Liver (tissue), 9 donors: ENCODE measurements around the gene DNAJC27. TPM values are rescaled to one million over a fixed set of nuclear protein-coding genes. Genes with fewer than 3 reads are reported as not detected.

Source experiments
- DNase-seq: peaks from one replicate; pipeline ENCODE4 v3.0.0-alpha.2; 2017; ENCODE audit warnings: low spot score
- H3K27ac ChIP-seq, 2 donors: one replicate each; pipeline ENCODE4 v1.7.0; 2013; ENCODE audit warnings: inconsistent platforms in 2 of 2, low read length in 2 of 2, control low read depth in 1 of 2, low read depth in 1 of 2, mild to moderate bottlenecking in 1 of 2
- H3K27me3 ChIP-seq, 4 donors: one replicate each; pipeline versions ENCODE4 v1.6.1 to v1.7.0; 2013; ENCODE audit warnings: low read length in 3 of 4, inconsistent platforms in 1 of 4, mild to moderate bottlenecking in 1 of 4, moderate library complexity in 1 of 4; ENCODE audit not compliant: control insufficient read depth in 4 of 4, insufficient read depth in 4 of 4
- H3K36me3 ChIP-seq, 4 donors: one replicate each; pipeline versions ENCODE4 v1.6.1 to v1.7.0; 2013; ENCODE audit warnings: low read length in 3 of 4, mild to moderate bottlenecking in 3 of 4, low read depth in 1 of 4, moderate library complexity in 1 of 4; ENCODE audit not compliant: control insufficient read depth in 4 of 4, insufficient read depth in 3 of 4
- H3K4me1 ChIP-seq, 4 donors: one replicate each; pipeline versions ENCODE4 v1.6.1 to v1.7.0; 2013; ENCODE audit warnings: low read length in 3 of 4, mild to moderate bottlenecking in 3 of 4, moderate library complexity in 1 of 4; ENCODE audit not compliant: control insufficient read depth in 4 of 4, insufficient read depth in 4 of 4
- H3K4me3 ChIP-seq, 3 donors: one replicate each; pipeline versions ENCODE4 v1.6.1 to v1.7.0; 2013; ENCODE audit warnings: low read length in 3 of 3, control low read depth in 1 of 3, low read depth in 1 of 3, mild to moderate bottlenecking in 1 of 3
- H3K9ac ChIP-seq, 2 donors: one replicate each; pipeline ENCODE4 v1.7.0; 2013; ENCODE audit warnings: low read length in 2 of 2, mild to moderate bottlenecking in 2 of 2, moderate library complexity in 2 of 2, control low read depth in 1 of 2, low read depth in 1 of 2
- H3K9me3 ChIP-seq, 4 donors: one replicate each; pipeline versions ENCODE4 v1.6.1 to v1.7.0; 2013; ENCODE audit warnings: low read length in 3 of 4; ENCODE audit not compliant: control insufficient read depth in 4 of 4
- EGR1 ChIP-seq, 2 donors: IDR thresholded peaks; 2 replicates each; pipeline ENCODE4 v1.6.1; 2016 to 2018; ENCODE audit warnings: antibody characterized with exemption in 2 of 2, low read depth in 2 of 2
- FOXA1 ChIP-seq: IDR thresholded peaks from 2 replicates; pipeline ENCODE4 v1.6.1; 2016; ENCODE audit warnings: antibody characterized with exemption
- FOXA2 ChIP-seq: IDR thresholded peaks from 2 replicates; pipeline ENCODE4 v1.6.1; 2016; ENCODE audit warnings: antibody characterized with exemption
- GABPA ChIP-seq, 2 donors: IDR thresholded peaks in 1 of 2; conservative IDR thresholded peaks in 1 of 2; 2 replicates each; pipeline ENCODE4 v1.6.1; 2016; ENCODE audit warnings: antibody characterized with exemption in 2 of 2, mild to moderate bottlenecking in 1 of 2, moderate library complexity in 1 of 2
- HNF4A ChIP-seq, 2 donors: conservative IDR thresholded peaks; 2 replicates each; pipeline ENCODE4 v1.6.1; 2016; ENCODE audit warnings: antibody characterized with exemption in 2 of 2, mild to moderate bottlenecking in 2 of 2
- HNF4G ChIP-seq: IDR thresholded peaks from 2 replicates; pipeline ENCODE4 v1.6.1; 2016; ENCODE audit warnings: antibody characterized with exemption
- JUND ChIP-seq, 2 donors: IDR thresholded peaks; 2 replicates each; pipeline ENCODE4 v1.6.1; 2016; ENCODE audit warnings: antibody characterized with exemption in 2 of 2
- NR2F2 ChIP-seq: IDR thresholded peaks from 2 replicates; pipeline ENCODE4 v1.6.1; 2016; ENCODE audit warnings: antibody characterized with exemption
- RAD21 ChIP-seq, 2 donors: IDR thresholded peaks; 2 replicates each; pipeline ENCODE4 v1.6.1; 2016; ENCODE audit warnings: antibody characterized with exemption in 2 of 2, mild to moderate bottlenecking in 2 of 2
- RXRA ChIP-seq, 2 donors: IDR thresholded peaks; 2 replicates each; pipeline ENCODE4 v1.6.1; 2017 to 2018; ENCODE audit warnings: antibody characterized with exemption in 2 of 2, mild to moderate bottlenecking in 1 of 2
- SP1 ChIP-seq: IDR thresholded peaks from 2 replicates; pipeline ENCODE4 v1.6.1; 2018; ENCODE audit warnings: antibody characterized with exemption, mild to moderate bottlenecking
- TAF1 ChIP-seq: conservative IDR thresholded peaks from 2 replicates; pipeline ENCODE4 v1.6.1; 2016; ENCODE audit warnings: antibody characterized with exemption, mild to moderate bottlenecking
- YY1 ChIP-seq: IDR thresholded peaks from 2 replicates; pipeline ENCODE4 v1.6.1; 2016; ENCODE audit warnings: antibody characterized with exemption, mild to moderate bottlenecking
- WGBS: extraction: QIAGEN DNeasy Blood & Tissue Kit; methylation state at CpG from one replicate; pipeline ENCODE4 v1.1.7; 2013; 5-methylcytosine and 5-hydroxymethylcytosine counted together
- polyA plus RNA-seq, 2 donors: library from polyadenylated mRNA; stranded (reverse) in 1 of 2; unstranded in 1 of 2; fragments of 200-250 nt in 1 of 2; fragments of >200 nt in 1 of 2; fragmentation: Nextera tagmentation in 1 of 2; extraction: Ambion mirVana in 1 of 2; gene quantifications; one replicate each; pipeline versions ENCODE4 v1.2.1 to v1.2.3, GENCODE V29; 2013 to 2015
- total RNA-seq, 2 donors: library from RNA; depleted of rRNA; stranded (reverse); fragments of >200 nt; gene quantifications; one replicate each; pipeline ENCODE4 v1.2.3, GENCODE V29; 2014
- TF ChIP-seq, protein P1 (sequence below): fragments of 150-350 bp; IDR thresholded peaks from 2 replicates; pipeline ENCODE4 v1.5.1; 2017; ENCODE audit warnings: improper control_type of control experiment, low read depth, low read length; ENCODE audit not compliant: missing input control
- TF ChIP-seq, protein P2 (sequence below): IDR thresholded peaks from 2 replicates; pipeline ENCODE4 v1.6.1; 2016; ENCODE audit warnings: antibody characterized with exemption
- TF ChIP-seq, protein P3 (sequence below): IDR thresholded peaks from 2 replicates; pipeline ENCODE4 v1.6.1; 2016; ENCODE audit warnings: antibody characterized with exemption
- TF ChIP-seq, protein P4 (sequence below): IDR thresholded peaks from 2 replicates; pipeline ENCODE4 v1.6.1; 2016; ENCODE audit warnings: antibody characterized with exemption
- TF ChIP-seq, protein P5 (sequence below): IDR thresholded peaks from 2 replicates; pipeline ENCODE4 v1.6.1; 2016; ENCODE audit warnings: antibody characterized with exemption, mild to moderate bottlenecking
- donor health status: healthy.
- donor health status: healthy.
- donor health status: healthy.
- donor health status: healthy.
- donor health status: healthy.

The DNAJC27 gene
- total and polyA plus RNA-seq, 4 donors: 0.95 to 5.1 (median 3.1) TPM

DNA sequence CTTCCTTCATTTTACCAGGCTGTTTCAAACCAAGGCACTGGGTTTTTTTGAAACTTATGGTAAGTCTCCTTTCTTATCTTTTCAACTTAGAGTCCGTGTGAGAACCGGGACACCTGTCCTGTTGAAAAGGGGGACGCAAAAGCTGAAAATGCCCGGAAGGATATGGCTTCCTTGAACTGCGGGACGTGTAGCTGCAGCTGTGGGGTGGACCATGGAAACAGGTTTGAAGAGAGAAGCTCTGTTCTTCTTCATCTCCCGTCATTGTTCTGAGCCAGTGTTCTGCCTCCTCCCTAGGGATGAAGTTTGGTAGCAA is 29.5 kb upstream of the DNAJC27 start:
- no peaks in the 10 kb centered on the region for H3K4me1 ChIP-seq
- 81% methylated on average over 7 of the region's 7 CpGs for WGBS
- H3K36me3 ChIP-seq: no peaks in the 10 kb centered on the region
- no peak overlapping the region for H3K4me3 ChIP-seq
- no peak for DNase-seq
- no peaks in the 10 kb centered on the region for H3K27me3 ChIP-seq
- TF ChIP-seq, protein P1, sequence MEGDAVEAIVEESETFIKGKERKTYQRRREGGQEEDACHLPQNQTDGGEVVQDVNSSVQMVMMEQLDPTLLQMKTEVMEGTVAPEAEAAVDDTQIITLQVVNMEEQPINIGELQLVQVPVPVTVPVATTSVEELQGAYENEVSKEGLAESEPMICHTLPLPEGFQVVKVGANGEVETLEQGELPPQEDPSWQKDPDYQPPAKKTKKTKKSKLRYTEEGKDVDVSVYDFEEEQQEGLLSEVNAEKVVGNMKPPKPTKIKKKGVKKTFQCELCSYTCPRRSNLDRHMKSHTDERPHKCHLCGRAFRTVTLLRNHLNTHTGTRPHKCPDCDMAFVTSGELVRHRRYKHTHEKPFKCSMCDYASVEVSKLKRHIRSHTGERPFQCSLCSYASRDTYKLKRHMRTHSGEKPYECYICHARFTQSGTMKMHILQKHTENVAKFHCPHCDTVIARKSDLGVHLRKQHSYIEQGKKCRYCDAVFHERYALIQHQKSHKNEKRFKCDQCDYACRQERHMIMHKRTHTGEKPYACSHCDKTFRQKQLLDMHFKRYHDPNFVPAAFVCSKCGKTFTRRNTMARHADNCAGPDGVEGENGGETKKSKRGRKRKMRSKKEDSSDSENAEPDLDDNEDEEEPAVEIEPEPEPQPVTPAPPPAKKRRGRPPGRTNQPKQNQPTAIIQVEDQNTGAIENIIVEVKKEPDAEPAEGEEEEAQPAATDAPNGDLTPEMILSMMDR: no peak
- TF ChIP-seq, protein P2, sequence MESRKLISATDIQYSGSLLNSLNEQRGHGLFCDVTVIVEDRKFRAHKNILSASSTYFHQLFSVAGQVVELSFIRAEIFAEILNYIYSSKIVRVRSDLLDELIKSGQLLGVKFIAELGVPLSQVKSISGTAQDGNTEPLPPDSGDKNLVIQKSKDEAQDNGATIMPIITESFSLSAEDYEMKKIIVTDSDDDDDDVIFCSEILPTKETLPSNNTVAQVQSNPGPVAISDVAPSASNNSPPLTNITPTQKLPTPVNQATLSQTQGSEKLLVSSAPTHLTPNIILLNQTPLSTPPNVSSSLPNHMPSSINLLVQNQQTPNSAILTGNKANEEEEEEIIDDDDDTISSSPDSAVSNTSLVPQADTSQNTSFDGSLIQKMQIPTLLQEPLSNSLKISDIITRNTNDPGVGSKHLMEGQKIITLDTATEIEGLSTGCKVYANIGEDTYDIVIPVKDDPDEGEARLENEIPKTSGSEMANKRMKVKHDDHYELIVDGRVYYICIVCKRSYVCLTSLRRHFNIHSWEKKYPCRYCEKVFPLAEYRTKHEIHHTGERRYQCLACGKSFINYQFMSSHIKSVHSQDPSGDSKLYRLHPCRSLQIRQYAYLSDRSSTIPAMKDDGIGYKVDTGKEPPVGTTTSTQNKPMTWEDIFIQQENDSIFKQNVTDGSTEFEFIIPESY: no peak
- TF ChIP-seq FOXA2 (no peak), YY1 (no peak), FOXA1 (no peak), HNF4G (no peak), RAD21 (IDR thresholded peaks at IDR 0.05) (no peak), HNF4A (conservative IDR thresholded peaks at IDR 0.05) (no peak), TAF1 (no peak), JUND (IDR thresholded peaks at IDR 0.05) (no peak), SP1 (no peak), NR2F2 (no peak), RXRA (IDR thresholded peaks at IDR 0.05) (no peak), GABPA (IDR thresholded peaks at IDR 0.05 in 1 of 2, conservative IDR thresholded peaks at IDR 0.05 in 1 of 2) (no peak), EGR1 (IDR thresholded peaks at IDR 0.05; ENCODE audit: low read depth in 2 of 2) (no peak)
- TF ChIP-seq, protein P3, sequence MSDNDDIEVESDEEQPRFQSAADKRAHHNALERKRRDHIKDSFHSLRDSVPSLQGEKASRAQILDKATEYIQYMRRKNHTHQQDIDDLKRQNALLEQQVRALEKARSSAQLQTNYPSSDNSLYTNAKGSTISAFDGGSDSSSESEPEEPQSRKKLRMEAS: no peak
- TF ChIP-seq, protein P4, sequence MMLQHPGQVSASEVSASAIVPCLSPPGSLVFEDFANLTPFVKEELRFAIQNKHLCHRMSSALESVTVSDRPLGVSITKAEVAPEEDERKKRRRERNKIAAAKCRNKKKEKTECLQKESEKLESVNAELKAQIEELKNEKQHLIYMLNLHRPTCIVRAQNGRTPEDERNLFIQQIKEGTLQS: no peak
- TF ChIP-seq, protein P5, sequence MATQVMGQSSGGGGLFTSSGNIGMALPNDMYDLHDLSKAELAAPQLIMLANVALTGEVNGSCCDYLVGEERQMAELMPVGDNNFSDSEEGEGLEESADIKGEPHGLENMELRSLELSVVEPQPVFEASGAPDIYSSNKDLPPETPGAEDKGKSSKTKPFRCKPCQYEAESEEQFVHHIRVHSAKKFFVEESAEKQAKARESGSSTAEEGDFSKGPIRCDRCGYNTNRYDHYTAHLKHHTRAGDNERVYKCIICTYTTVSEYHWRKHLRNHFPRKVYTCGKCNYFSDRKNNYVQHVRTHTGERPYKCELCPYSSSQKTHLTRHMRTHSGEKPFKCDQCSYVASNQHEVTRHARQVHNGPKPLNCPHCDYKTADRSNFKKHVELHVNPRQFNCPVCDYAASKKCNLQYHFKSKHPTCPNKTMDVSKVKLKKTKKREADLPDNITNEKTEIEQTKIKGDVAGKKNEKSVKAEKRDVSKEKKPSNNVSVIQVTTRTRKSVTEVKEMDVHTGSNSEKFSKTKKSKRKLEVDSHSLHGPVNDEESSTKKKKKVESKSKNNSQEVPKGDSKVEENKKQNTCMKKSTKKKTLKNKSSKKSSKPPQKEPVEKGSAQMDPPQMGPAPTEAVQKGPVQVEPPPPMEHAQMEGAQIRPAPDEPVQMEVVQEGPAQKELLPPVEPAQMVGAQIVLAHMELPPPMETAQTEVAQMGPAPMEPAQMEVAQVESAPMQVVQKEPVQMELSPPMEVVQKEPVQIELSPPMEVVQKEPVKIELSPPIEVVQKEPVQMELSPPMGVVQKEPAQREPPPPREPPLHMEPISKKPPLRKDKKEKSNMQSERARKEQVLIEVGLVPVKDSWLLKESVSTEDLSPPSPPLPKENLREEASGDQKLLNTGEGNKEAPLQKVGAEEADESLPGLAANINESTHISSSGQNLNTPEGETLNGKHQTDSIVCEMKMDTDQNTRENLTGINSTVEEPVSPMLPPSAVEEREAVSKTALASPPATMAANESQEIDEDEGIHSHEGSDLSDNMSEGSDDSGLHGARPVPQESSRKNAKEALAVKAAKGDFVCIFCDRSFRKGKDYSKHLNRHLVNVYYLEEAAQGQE: no peak
- no peak overlapping the region for H3K9ac ChIP-seq
- no peaks in the 10 kb centered on the region for H3K9me3 ChIP-seq
- H3K27ac ChIP-seq: no peak overlapping the region
